HG03565 (cell line): ENCODE results near the gene ZNF407.
"Not testable (repeated sequence)": the region's sequence is repeated elsewhere in the genome, so short reads cannot be mapped to it uniquely, and the experiment has no call there.

Experiments used
- ATAC-seq: cut with Tn5 transposase; IDR thresholded peaks from one replicate; pipeline ENCODE4 v1.9.1; 2021; ENCODE audit warnings: mild to moderate bottlenecking, moderate library complexity; ENCODE audit not compliant: unreplicated experiment

The ZNF407 gene

GRCh38 chr18:75081486-75081885 lies 483.8 kb downstream of the ZNF407 start:
- ATAC-seq, result no peak

- no peak for ATAC-seq
Observed at GRCh38 chr18:75083131-75083530, 485.5 kb downstream of the ZNF407 start.

GRCh38 chr18:75083761-75084160 lies 486.1 kb downstream of the ZNF407 start:
- no peak for ATAC-seq

GRCh38 chr18:75085676-75086075 lies 488.0 kb downstream of the ZNF407 start:
- ATAC-seq, result not testable (repeated sequence)

GRCh38 chr18:75086494-75087034 lies 488.9 kb downstream of the ZNF407 start:
- ATAC-seq, result no peak

GRCh38 chr18:75087119-75088020 lies 489.7 kb downstream of the ZNF407 start:
- no peak for ATAC-seq

DNA sequence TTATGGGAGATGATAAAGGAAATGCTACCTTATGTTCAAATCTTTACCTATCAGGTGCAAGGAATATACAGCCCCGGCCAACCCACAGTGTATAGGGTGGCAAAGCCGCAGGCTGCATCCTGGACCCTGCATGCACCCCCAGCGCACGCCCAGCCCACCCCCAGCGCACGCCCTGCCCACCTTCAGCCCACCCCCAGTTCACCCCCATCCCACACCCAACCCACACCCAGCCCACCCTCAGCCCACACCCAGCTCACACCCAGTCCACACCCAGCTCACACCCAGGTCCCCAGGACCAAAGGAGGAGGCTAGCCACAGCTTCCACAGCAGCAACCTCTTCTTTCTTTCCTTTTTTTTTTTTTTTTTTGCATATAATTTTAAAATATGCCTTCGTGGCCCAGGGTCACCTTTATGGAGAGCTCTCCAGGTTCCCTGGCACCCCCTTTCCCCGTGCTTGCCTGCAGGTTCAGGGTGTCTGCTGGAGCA lies 490.4 kb downstream of the ZNF407 start:
- no peak for ATAC-seq

- ATAC-seq, result no peak
Observed at GRCh38 chr18:75088622-75089211, 491.0 kb downstream of the ZNF407 start.

- ATAC-seq, result no peak
Observed at GRCh38 chr18:75089748-75090327, 492.2 kb downstream of the ZNF407 start.

GRCh38 chr18:75090336-75090735 lies 492.7 kb downstream of the ZNF407 start:
- no peak for ATAC-seq

DNA sequence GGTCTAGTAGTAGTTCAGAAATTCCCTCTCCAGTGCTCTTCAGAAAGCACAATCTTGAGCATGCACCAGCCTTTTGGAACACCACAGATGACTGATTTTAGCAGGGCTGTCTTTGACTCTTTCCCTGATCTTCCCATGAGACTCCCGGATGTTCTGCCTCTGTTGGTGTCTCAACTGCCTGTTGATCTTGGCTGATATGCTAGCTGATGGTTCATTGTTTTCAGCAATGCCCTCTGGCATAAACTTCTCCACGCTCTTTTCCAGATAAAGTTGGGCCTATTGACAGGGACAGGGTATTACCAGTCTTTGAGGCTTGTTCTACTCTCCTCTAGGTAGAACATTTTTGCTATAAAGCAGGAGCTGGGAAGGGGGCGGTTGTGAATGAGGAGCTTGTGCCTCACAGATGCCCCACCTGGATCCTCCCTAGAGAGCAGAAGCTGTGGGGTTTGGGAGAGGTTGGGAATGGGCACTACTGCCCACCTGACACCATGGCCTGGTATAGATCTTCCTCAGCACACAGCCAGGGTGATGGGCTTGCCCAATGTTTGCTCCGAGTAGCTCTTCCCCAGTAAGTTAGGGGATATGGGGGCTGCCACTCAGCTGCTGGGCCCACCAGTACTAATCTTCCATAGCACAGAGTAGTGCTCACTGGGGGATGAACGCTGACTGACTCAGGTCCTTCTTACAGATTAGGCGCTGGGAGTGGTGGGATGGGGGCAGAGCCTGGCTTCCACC lies 500.0 kb downstream of the ZNF407 start:
- ATAC-seq, result no peak

DNA sequence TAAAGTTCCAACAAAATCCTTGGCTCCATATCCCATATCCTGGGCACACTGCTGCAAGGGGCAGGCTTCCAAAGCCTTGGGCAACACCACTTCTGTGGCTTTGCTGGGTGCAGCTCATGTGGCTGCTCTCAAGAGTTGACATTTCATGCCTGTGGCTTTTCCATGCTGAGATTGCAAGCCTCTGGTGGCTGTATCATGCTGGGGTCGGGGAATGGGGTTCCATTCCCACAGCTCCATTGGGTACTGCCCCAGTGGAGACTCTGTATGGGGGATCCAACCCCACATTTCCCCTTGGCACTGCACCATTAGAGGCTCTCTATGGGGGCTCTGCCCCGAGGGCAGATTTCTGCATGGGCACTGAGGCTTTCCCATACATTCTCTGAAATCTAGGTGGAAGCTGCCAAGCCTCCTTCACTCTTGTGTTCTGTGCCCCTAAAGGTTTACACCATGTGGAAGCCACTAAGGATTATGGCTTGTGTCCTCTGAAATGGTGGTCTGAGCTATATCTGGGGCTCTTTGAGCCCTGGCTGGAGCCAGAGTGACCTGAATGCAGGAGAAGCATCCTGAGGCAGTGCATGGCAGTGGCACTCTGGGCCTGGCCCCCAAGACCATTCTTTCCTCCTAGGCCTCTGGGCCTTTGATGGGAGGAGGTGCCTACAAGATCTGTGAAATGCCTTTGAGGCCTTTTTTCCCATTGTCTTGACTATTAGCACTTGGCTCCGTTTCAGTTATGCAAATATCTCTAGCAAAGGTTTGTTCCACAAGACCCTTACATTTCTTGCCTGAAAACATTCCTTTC lies 503.4 kb downstream of the ZNF407 start:
- no peak for ATAC-seq

DNA sequence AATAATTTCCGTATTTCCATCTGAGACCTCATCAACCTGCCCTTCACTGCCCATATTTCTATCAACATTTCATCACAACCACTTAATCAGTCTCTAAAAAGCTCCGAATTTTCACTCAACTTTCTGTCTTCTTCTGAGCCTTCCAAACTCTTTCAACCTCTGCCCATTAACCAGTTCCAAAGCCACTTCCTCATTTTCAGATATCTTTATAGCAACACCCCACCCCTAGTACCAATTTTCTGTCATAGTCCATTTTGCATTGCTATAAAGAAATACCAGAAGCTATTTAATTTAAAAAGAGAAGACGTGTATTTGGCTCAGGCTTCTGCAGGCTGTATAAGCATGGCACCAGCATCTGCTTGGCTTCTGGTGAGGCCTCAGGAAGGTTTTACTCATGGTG lies 504.2 kb downstream of the ZNF407 start:
- no peak for ATAC-seq

- ATAC-seq, result not testable (repeated sequence)
Observed at GRCh38 chr18:75104029-75104428, 506.4 kb downstream of the ZNF407 start.

DNA sequence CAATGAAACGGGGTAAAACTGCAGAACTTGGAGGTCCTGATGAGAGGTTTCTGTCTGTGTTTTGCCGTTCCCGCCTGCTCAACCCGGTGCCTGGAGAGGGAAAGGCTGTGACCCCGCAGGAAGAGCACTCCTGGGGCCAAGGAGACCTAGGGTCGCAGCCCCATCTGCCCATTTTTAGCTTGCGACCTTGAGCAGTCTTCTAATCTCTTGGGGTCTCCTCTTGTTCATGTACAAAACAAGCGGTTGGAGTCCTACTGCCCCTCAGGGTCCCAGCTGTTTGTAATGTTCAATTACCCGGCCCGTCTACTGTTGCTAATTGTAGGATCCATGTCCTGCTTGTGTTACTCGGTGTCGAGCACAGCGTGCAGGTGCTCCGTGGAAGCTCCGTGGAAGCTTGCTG lies 506.8 kb downstream of the ZNF407 start:
- no peak for ATAC-seq

GRCh38 chr18:75105551-75106254 lies 508.0 kb downstream of the ZNF407 start:
- no peak for ATAC-seq

GRCh38 chr18:75106746-75107145 lies 509.1 kb downstream of the ZNF407 start:
- no peak for ATAC-seq

GRCh38 chr18:75107196-75107930 lies 509.7 kb downstream of the ZNF407 start:
- no peak for ATAC-seq

- no peak for ATAC-seq
Observed at GRCh38 chr18:75107931-75108276, 510.2 kb downstream of the ZNF407 start.
